ENCODE measurements around the gene PLEKHA1. TPM values are rescaled to one million over a fixed set of nuclear protein-coding genes. Genes with fewer than 3 reads are reported as not detected.

The PLEKHA1 gene
- total RNA-seq, 1 experiment from 2014 or later: 18.9 TPM

DNA sequence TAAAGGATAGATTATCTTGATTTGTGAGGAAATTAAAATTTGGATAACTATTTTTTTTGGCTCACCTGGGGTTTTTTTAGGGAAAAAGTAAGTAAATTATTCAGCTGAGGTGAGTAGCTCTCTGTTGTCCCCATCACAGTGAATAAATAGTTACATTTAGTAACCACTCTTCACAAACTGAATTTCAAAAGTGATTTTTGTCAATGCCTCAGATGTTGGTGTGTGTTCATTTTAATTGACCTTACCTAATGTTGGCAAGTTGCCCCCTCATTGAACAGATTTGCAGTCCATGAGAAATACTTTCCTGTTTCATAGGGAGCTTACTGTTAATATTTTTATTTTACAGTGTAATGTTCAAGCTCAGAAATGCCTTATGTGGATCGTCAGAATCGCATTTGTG, 18.3 kb downstream of the PLEKHA1 start:
- H3K4me1 ChIP-seq (ENCODE audit: insufficient read depth, low read length, poor library complexity, severe bottlenecking): no peaks in the 10 kb centered on the region
- no peak overlapping the region for H3K27ac ChIP-seq (ENCODE audit: low read depth, low read length, poor library complexity, severe bottlenecking)
- no peak for DNase-seq (ENCODE audit: low spot score)
- ChIA-PET POLR2A (ENCODE audit: low non-redundant PET) (interaction anchor here (0.6 kb wide), 1 partner anchor 39 kb away, joined by 3 read pairs; no protein-coding TSS in a partner anchor), CTCF (no interaction called here)
- H3K9me3 ChIP-seq (ENCODE audit: low read depth, low read length, poor library complexity, severe bottlenecking): no peaks in the 10 kb centered on the region
- no peak overlapping the region for H3K4me3 ChIP-seq (ENCODE audit: low read depth, low read length, poor library complexity, severe bottlenecking)
- BruUV-seq (replicated peaks): no TSS peak
- H3K27me3 ChIP-seq (replicated peaks; ENCODE audit: insufficient read depth, low read depth, low read length, poor library complexity): no peaks in the 10 kb centered on the region
- TF ChIP-seq EZH2 (IDR thresholded peaks at IDR 0.05; ENCODE audit: borderline replicate concordance, low read depth, low read length, poor library complexity, severe bottlenecking) (no peak), CTCF (conservative IDR thresholded peaks at IDR 0.05; ENCODE audit: low read depth, low read length) (no peak)
- no peaks in the 10 kb centered on the region for H3K36me3 ChIP-seq (ENCODE audit: insufficient read depth, low read length, poor library complexity, severe bottlenecking)
- intact Hi-C loops (cut with micrococcal nuclease; ENCODE audit: unreplicated experiment): no loop called here

GRCh38 chr10:122393288-122393687, 18.8 kb downstream of the PLEKHA1 start:
- DNase-seq (ENCODE audit: low spot score): no peak
- ChIA-PET CTCF (no interaction called here), POLR2A (ENCODE audit: low non-redundant PET) (interaction anchor here (0.6 kb wide), 1 partner anchor 38 kb away, joined by 3 read pairs; no protein-coding TSS in a partner anchor)
- H3K4me3 ChIP-seq (ENCODE audit: low read depth, low read length, poor library complexity, severe bottlenecking): no peak overlapping the region
- H3K9me3 ChIP-seq (ENCODE audit: low read depth, low read length, poor library complexity, severe bottlenecking): no peaks in the 10 kb centered on the region
- H3K4me1 ChIP-seq (ENCODE audit: insufficient read depth, low read length, poor library complexity, severe bottlenecking): no peaks in the 10 kb centered on the region
- BruUV-seq (replicated peaks): no TSS peak
- H3K36me3 ChIP-seq (ENCODE audit: insufficient read depth, low read length, poor library complexity, severe bottlenecking): no peaks in the 10 kb centered on the region
- no peak for TF ChIP-seq EZH2 (IDR thresholded peaks at IDR 0.05; ENCODE audit: borderline replicate concordance, low read depth, low read length, poor library complexity, severe bottlenecking)
- TF ChIP-seq CTCF (conservative IDR thresholded peaks at IDR 0.05; ENCODE audit: low read depth, low read length): no peak
- intact Hi-C loops (cut with micrococcal nuclease; ENCODE audit: unreplicated experiment): no loop called here
- no peaks in the 10 kb centered on the region for H3K27me3 ChIP-seq (replicated peaks; ENCODE audit: insufficient read depth, low read depth, low read length, poor library complexity)
- H3K27ac ChIP-seq (ENCODE audit: low read depth, low read length, poor library complexity, severe bottlenecking): no peak overlapping the region

DNA sequence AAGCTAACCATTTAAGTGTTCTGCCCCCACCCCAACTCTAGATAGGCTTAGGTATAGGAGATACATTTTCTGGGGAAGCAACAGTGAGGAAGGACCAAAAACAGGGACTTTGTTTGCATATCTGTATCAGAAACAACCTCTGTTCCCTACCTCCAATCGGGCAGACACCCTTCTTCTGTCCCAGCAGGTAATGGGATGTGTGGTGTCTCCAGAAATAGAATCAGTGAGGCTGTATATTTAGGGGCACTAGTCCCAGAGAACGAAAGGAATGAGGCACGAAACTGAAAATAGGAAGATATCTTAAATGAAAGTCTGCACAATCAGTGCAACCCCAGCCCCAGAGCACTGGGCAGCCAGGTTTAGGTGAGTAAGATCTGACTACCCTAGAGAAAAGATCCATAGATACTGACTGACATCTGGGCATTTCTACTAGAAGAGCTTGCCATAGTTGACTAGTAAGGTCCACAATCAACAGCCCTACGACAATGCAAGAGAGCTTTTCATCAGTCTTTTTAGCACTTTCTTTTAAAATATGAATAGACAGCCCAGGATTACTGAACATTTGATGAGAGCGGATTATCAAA, 28.1 kb downstream of the PLEKHA1 start:
- H3K4me3 ChIP-seq (ENCODE audit: low read depth, low read length, poor library complexity, severe bottlenecking): no peak overlapping the region
- no peak for TF ChIP-seq EZH2 (IDR thresholded peaks at IDR 0.05; ENCODE audit: borderline replicate concordance, low read depth, low read length, poor library complexity, severe bottlenecking)
- no TSS peak for BruUV-seq (replicated peaks)
- no peaks in the 10 kb centered on the region for H3K9me3 ChIP-seq (ENCODE audit: low read depth, low read length, poor library complexity, severe bottlenecking)
- H3K4me1 ChIP-seq (ENCODE audit: insufficient read depth, low read length, poor library complexity, severe bottlenecking): no peaks in the 10 kb centered on the region
- POLR2A ChIA-PET (ENCODE audit: low non-redundant PET): interaction anchor here (1.0 kb wide), 1 partner anchor 15 kb away, joined by 3 read pairs; no protein-coding TSS in a partner anchor
- DNase-seq (ENCODE audit: low spot score): no peak
- no peaks in the 10 kb centered on the region for H3K36me3 ChIP-seq (ENCODE audit: insufficient read depth, low read length, poor library complexity, severe bottlenecking)
- intact Hi-C loops (cut with micrococcal nuclease; ENCODE audit: unreplicated experiment): no loop called here
- no peaks in the 10 kb centered on the region for H3K27me3 ChIP-seq (replicated peaks; ENCODE audit: insufficient read depth, low read depth, low read length, poor library complexity)
- CTCF ChIA-PET: no interaction called here
- no peak overlapping the region for H3K27ac ChIP-seq (ENCODE audit: low read depth, low read length, poor library complexity, severe bottlenecking)

DNA sequence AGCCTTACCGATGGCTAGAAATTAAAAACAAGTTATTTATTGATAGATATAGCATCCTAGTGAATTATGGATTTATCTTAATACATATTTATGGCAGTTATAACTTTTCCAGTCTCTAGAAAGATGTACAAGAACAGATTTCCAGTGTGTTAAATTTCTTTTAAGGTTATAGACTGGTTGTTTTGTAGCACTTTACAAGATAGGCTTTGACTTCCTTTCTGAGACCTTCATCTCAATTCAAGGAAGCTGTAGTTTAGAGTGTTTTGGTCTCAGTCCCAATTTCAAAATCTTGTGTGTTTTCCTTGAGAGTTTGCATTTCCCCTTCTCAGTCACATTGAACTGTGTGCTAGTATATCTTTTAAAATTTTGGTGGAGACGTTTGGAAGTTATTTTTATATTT, 30.1 kb downstream of the PLEKHA1 start:
- Histone ChIP-seq H3K27me3 (replicated peaks; ENCODE audit: insufficient read depth, low read depth, low read length, poor library complexity) (no peaks in the 10 kb centered on the region), H3K27ac (ENCODE audit: low read depth, low read length, poor library complexity, severe bottlenecking) (no peak overlapping the region), H3K9me3 (ENCODE audit: low read depth, low read length, poor library complexity, severe bottlenecking) (no peaks in the 10 kb centered on the region), H3K4me3 (ENCODE audit: low read depth, low read length, poor library complexity, severe bottlenecking) (no peak overlapping the region), H3K4me1 (ENCODE audit: insufficient read depth, low read length, poor library complexity, severe bottlenecking) (no peaks in the 10 kb centered on the region), H3K36me3 (ENCODE audit: insufficient read depth, low read length, poor library complexity, severe bottlenecking) (no peaks in the 10 kb centered on the region)
- CTCF ChIA-PET: no interaction called here
- intact Hi-C loops (cut with micrococcal nuclease; ENCODE audit: unreplicated experiment): no loop called here
- no peak for DNase-seq (ENCODE audit: low spot score)
- no TSS peak for BruUV-seq (replicated peaks)
- POLR2A ChIA-PET (ENCODE audit: low non-redundant PET): no interaction called here
- TF ChIP-seq CTCF (conservative IDR thresholded peaks at IDR 0.05; ENCODE audit: low read depth, low read length) (no peak), EZH2 (IDR thresholded peaks at IDR 0.05; ENCODE audit: borderline replicate concordance, low read depth, low read length, poor library complexity, severe bottlenecking) (no peak)

Data from A673 (cell line).